K562 (cell line): ENCODE measurements around the gene CDC27. TPM values are rescaled to one million over a fixed set of nuclear protein-coding genes. Genes with fewer than 3 reads are reported as not detected.

Source experiments
- ARID3A ChIP-seq: IDR thresholded peaks from 2 replicates; pipeline ENCODE4 v1.6.1; 2012; ENCODE audit warnings: low read depth, low read length, improper control_type of control experiment, borderline replicate concordance
- ERF ChIP-seq: fragments of 450-650 bp; formaldehyde crosslinking; IDR thresholded peaks from 2 replicates; pipeline ENCODE4 v1.4.0; 2020; ENCODE audit warnings: mild to moderate bottlenecking, mixed read lengths
- KDM2B ChIP-seq: fragments of 250-450 bp; sonication (Bioruptor Pico); IDR thresholded peaks from 2 replicates; pipeline ENCODE4 v1.8.0; 2021; ENCODE audit warnings: mild to moderate bottlenecking, moderate library complexity
- KLF16 ChIP-seq: IDR thresholded peaks from 2 replicates; pipeline ENCODE4 v1.6.1; 2016; ENCODE audit warnings: antibody characterized with exemption
- MCM2 ChIP-seq: fragments of 450-650 bp; IDR thresholded peaks from 2 replicates; pipeline ENCODE4 v1.6.1; 2017; ENCODE audit warnings: low read depth, mild to moderate bottlenecking
- MCM5 ChIP-seq: fragments of 450-650 bp; IDR thresholded peaks from 2 replicates; pipeline ENCODE4 v1.6.1; 2016; ENCODE audit warnings: low read depth
- RAD21 ChIP-seq, 2 experiments: fragments of 250-450 bp in 1 of 2; fragments of 450-650 bp in 1 of 2; sonication (Bioruptor Pico) in 1 of 2; formaldehyde crosslinking in 1 of 2; IDR thresholded peaks in 1 of 2; conservative IDR thresholded peaks in 1 of 2; 2 replicates each; pipeline versions ENCODE4 v1.4.0 to v1.8.0; 2020 to 2022; ENCODE audit warnings: mild to moderate bottlenecking in 2 of 2, moderate library complexity in 1 of 2
- SMARCE1 ChIP-seq: fragments of 450-650 bp; IDR thresholded peaks from 2 replicates; pipeline ENCODE4 v1.7.1; 2016; ENCODE audit warnings: mild to moderate bottlenecking
- SPI1 ChIP-seq: IDR thresholded peaks from 2 replicates; pipeline ENCODE4 v1.6.1; 2011; ENCODE audit warnings: low read depth, low read length, control low read depth, borderline replicate concordance
- ZBTB34 ChIP-seq: fragments of 250-450 bp; sonication (Bioruptor Pico); IDR thresholded peaks from 2 replicates; pipeline ENCODE4 v1.8.0; 2021; ENCODE audit warnings: mild to moderate bottlenecking, moderate library complexity
- ZBTB7A ChIP-seq: IDR thresholded peaks from 2 replicates; pipeline ENCODE4 v1.6.1; 2011; ENCODE audit warnings: low read depth, mild to moderate bottlenecking, low read length, moderate library complexity, borderline replicate concordance; ENCODE audit not compliant: control insufficient read depth
- ZEB2 ChIP-seq: fragments of 450-650 bp; IDR thresholded peaks from 2 replicates; pipeline ENCODE4 v1.6.1; 2016
- ZNF133 ChIP-seq: fragments of 250-450 bp; sonication (Bioruptor Pico); IDR thresholded peaks from 2 replicates; pipeline ENCODE4 v1.4.0; 2020; ENCODE audit warnings: mild to moderate bottlenecking
- ZNF311 ChIP-seq: fragments of 250-450 bp; sonication (Bioruptor Pico); IDR thresholded peaks from 2 replicates; pipeline ENCODE4 v1.4.0; 2020; ENCODE audit warnings: mild to moderate bottlenecking, moderate library complexity
- ZNF318 ChIP-seq, 2 experiments: fragments of 450-650 bp; IDR thresholded peaks; 2 replicates each; pipeline ENCODE4 v1.6.1; 2016; ENCODE audit warnings: mild to moderate bottlenecking in 2 of 2, borderline replicate concordance in 1 of 2, low read depth in 1 of 2, moderate library complexity in 1 of 2
- ZNF584 ChIP-seq: fragments of 200-800 bp; sonication (Bioruptor generic); IDR thresholded peaks from 2 replicates; pipeline ENCODE4 v1.6.1; 2016; ENCODE audit warnings: low read depth, mild to moderate bottlenecking, missing genetic modification characterization, missing compliant biosample characterization
- polyA plus RNA-seq, 8 experiments: library from polyadenylated mRNA; depleted of rRNA in 4 of 8; stranded (reverse) in 5 of 8; unstranded in 3 of 8; fragments of >200 nt; fragmentation: Nextera tagmentation in 2 of 8; fragmentation: Illumina TruSeq in 1 of 8; extraction: Ambion mirVana in 2 of 8; extraction: Trizol in 1 of 8; gene quantifications; 2 replicates each; pipeline versions ENCODE4 v1.2.1 to v1.2.3, GENCODE V29; 2011 to 2014; ENCODE audit warnings: inconsistent platforms in 1 of 8, missing spikeins in 1 of 8
- total RNA-seq, 7 experiments: library from RNA; depleted of rRNA in 6 of 7; stranded (reverse); fragments of >200 nt in 6 of 7; fragmentation: Illumina TruSeq in 2 of 7; extraction: Trizol in 2 of 7; gene quantifications; 2 replicates each; pipeline versions ENCODE4 v1.2.1 to v1.2.3, GENCODE V29; 2011 to 2021; ENCODE audit warnings: low replicate concordance in 1 of 7

CDC27 gene
- total and polyA plus RNA-seq, 9 of the 15 experiments (the other 6 are each of a cell fraction or from before 2014, with no cell fraction given) = 28.6 to 155 (median 94.1) TPM

- TF ChIP-seq ZNF318 (IDR thresholded peaks at IDR 0.05; ENCODE audit: borderline replicate concordance in 1 of 2, low read depth in 1 of 2) = peak in 1 of 2 experiments; percentile 54; a peak in 1 of 4 replicates
- TF ChIP-seq SPI1 = no peak
- TF ChIP-seq KDM2B (CRISPR knock-in tag) = no peak
- peak; percentile 8; the same call in 1 of the 2 replicates for TF ChIP-seq SMARCE1
- no peak for TF ChIP-seq ZNF133
- no peak for TF ChIP-seq RAD21 (CRISPR knock-in tag; conservative IDR thresholded peaks at IDR 0.05 in 1 of 2, IDR thresholded peaks at IDR 0.05 in 1 of 2)
- TF ChIP-seq MCM2 = no peak
- no peak for TF ChIP-seq ZNF311
- peak; percentile 88 for TF ChIP-seq ZBTB7A
- TF ChIP-seq ERF (CRISPR knock-in tag) = 0 out of 2 replicates have a peak, but pooled peaks have one; percentile 49
- TF ChIP-seq ZBTB34 = no peak
- TF ChIP-seq ZNF584 (CRISPR knock-in tag) = no peak
- no peak for TF ChIP-seq KLF16
- peak; percentile 64; the same call in 1 of the 2 replicates for TF ChIP-seq ARID3A
- no peak for TF ChIP-seq MCM5
- TF ChIP-seq ZEB2 = no peak; the same call in 1 of the 2 replicates
These were observed at the start of gene CDC27 (continued) for GRCh38 chr17:47188876-47189731.
